ENCODE results near the gene ZNF358. TPM values are rescaled to one million over a fixed set of nuclear protein-coding genes. Genes with fewer than 3 reads are reported as not detected.
"Not testable (repeated sequence)": the region's sequence is repeated elsewhere in the genome, so short reads cannot be mapped to it uniquely, and the experiment has no call there.

ZNF358 gene
- total RNA-seq, 2 donors from 2014 or later, result 40.2 to 93.6 TPM

GRCh38 chr19:7535998-7536695 lies 20.2 kb downstream of the ZNF358 start:
- Histone ChIP-seq H3K27ac (peak overlapping the region; percentile 84 to 93 (median 88)), H3K4me3 (peak overlapping the region; percentile 55 to 78), H3K9me3 (no peaks in the 10 kb centered on the region), H3K27me3 (no peaks in the 10 kb centered on the region), H3K4me1 (peaks cover 19% of the 10 kb centered on the region), H3K36me3 (replicated peaks in 1 of 2; ENCODE audit: insufficient read depth in 1 of 2, low read depth in 2 of 2) (peaks cover 0 to 10% of the 10 kb centered on the region in 2 donors)
- DNase-seq, result no peak
- TF ChIP-seq, protein P1, sequence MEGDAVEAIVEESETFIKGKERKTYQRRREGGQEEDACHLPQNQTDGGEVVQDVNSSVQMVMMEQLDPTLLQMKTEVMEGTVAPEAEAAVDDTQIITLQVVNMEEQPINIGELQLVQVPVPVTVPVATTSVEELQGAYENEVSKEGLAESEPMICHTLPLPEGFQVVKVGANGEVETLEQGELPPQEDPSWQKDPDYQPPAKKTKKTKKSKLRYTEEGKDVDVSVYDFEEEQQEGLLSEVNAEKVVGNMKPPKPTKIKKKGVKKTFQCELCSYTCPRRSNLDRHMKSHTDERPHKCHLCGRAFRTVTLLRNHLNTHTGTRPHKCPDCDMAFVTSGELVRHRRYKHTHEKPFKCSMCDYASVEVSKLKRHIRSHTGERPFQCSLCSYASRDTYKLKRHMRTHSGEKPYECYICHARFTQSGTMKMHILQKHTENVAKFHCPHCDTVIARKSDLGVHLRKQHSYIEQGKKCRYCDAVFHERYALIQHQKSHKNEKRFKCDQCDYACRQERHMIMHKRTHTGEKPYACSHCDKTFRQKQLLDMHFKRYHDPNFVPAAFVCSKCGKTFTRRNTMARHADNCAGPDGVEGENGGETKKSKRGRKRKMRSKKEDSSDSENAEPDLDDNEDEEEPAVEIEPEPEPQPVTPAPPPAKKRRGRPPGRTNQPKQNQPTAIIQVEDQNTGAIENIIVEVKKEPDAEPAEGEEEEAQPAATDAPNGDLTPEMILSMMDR (IDR thresholded peaks at IDR 0.05), result no peak
- no peak for TF ChIP-seq POLR2A (IDR thresholded peaks at IDR 0.05)
- WGBS, 2 donors, result 18 to 48% methylated on average over 13 to 30 of the region's 30 CpGs
- ATAC-seq, result no peak
- intact Hi-C loops (cut with DNase I), result no loop called here

DNA sequence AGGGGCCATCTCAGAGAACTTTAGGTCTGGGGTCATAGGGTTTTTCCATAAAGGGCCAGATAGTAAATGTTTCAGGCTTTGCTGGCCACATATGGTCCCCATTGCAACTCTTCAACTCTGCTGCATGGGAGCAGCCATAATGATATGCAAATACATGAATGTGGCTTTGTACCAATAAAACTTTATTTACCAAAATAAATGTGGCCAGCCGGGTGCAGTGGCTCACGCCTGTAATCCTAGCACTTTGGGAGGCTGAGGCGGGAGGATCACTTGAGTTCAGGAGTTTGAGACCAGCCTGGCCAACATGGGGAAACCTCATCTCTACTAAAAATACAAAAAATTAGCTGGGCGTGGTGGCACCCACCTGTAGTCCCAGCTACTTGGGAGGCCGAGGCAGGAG lies 23.1 kb downstream of the ZNF358 start:
- ATAC-seq; H3K9me3 ChIP-seq; H3K4me3 ChIP-seq; intact Hi-C loops (cut with DNase I); H3K27ac ChIP-seq; DNase-seq; H3K27me3 ChIP-seq: not testable (repeated sequence)
- H3K36me3 ChIP-seq (replicated peaks in 1 of 2; ENCODE audit: insufficient read depth in 1 of 2, low read depth in 2 of 2), result peaks cover 7 to 12% of the 10 kb centered on the region in 2 donors
- H3K4me1 ChIP-seq, result peaks cover 11% of the 10 kb centered on the region
- 96 to 98% methylated on average over 5 of the region's 5 CpGs for WGBS, 2 donors

DNA sequence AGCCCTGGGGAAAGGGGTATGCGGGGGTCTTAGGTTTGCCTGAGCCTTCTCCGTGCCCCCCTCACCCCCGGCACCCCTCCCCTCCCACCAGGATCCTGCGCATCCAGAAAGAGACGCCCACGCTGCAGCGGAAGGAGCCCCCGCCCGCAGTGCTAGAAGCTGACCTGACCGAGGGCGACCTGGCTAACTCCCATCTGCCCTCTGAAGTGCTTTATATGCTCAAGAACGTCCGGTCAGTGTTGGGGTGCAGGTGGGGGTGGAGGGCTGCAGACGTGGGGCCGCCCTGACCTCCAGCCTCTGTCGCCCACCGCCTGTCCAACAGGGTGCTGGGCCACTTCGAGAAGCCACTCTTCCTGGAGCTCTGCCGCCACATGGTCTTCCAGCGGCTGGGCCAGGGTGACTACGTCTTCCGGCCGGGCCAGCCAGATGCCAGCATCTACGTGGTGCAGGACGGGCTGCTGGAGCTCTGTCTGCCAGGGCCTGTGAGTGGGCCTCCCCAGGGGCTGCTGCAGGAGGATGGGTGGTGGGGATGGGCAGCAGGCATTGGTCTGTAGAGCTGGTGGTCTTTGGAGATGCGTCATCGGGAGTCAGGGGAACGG lies 24.0 kb downstream of the ZNF358 start:
- Histone ChIP-seq H3K4me1 (peaks cover 8% of the 10 kb centered on the region), H3K36me3 (replicated peaks in 1 of 2; ENCODE audit: insufficient read depth in 1 of 2, low read depth in 2 of 2) (peaks cover 7 to 12% of the 10 kb centered on the region in 2 donors), H3K27ac (no peak overlapping the region), H3K9me3 (no peaks in the 10 kb centered on the region), H3K4me3 (no peak overlapping the region), H3K27me3 (no peaks in the 10 kb centered on the region)
- ATAC-seq (no peak), DNase-seq (no peak)
- no peak for TF ChIP-seq POLR2A (IDR thresholded peaks at IDR 0.05)
- TF ChIP-seq, protein P1 (IDR thresholded peaks at IDR 0.05), result no peak
- 91 to 93% methylated on average over 10 to 27 of the region's 28 CpGs for WGBS, 2 donors
- intact Hi-C loops (cut with DNase I), result no loop called here

DNA sequence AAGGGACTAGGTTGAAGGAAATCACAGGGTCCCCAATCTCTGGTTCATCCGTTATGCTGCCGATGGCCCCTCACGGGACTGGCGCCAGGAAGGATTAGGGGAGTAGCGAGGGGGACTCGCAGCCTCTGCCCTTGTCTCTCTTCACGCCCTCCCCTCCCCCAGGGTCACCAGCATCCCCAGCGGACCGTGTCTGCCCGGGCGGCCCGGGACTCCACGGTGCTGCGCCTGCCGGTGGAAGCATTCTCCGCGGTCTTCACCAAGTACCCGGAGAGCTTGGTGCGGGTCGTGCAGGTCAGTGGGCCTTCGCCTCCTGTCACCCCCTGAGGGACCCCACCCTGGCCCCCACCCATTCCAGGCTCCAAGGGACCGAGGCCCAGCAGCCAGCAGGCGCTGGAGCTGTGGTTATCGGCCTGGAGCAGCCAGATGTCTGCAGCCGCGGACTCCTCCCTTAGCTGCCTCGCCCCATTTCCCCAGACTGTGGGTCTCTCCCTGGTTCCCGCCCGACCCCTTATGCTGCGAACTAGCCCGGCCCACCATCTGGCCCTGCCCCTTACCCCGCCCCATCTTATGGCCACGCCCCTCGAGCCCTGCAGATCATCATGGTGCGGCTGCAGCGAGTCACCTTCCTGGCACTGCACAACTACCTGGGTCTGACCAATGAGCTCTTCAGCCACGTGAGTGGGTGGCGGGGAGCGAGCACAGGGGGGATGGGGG lies 25.0 kb downstream of the ZNF358 start:
- intact Hi-C loops (cut with DNase I), result no loop called here
- Histone ChIP-seq H3K9me3 (no peaks in the 10 kb centered on the region), H3K36me3 (replicated peaks in 1 of 2; ENCODE audit: insufficient read depth in 1 of 2, low read depth in 2 of 2) (peaks cover 7 to 12% of the 10 kb centered on the region in 2 donors), H3K4me3 (no peak overlapping the region), H3K27ac (no peak overlapping the region), H3K27me3 (no peaks in the 10 kb centered on the region), H3K4me1 (peaks cover 7% of the 10 kb centered on the region)
- DNase-seq, result no peak
- 81 to 92% methylated on average over 7 to 38 of the region's 39 CpGs for WGBS, 2 donors
- ATAC-seq, result no peak
- no peak for TF ChIP-seq POLR2A (IDR thresholded peaks at IDR 0.05)
- TF ChIP-seq, protein P1 (IDR thresholded peaks at IDR 0.05), result no peak

GRCh38 chr19:7541475-7541824 lies 25.5 kb downstream of the ZNF358 start:
- intact Hi-C loops (cut with DNase I), result no loop called here
- H3K27ac ChIP-seq, result no peak overlapping the region

More at GRCh38 chr19:7541475-7541824, 25.5 kb downstream of the ZNF358 start:
- TF ChIP-seq, protein P1 (IDR thresholded peaks at IDR 0.05), result no peak
- no peak for TF ChIP-seq POLR2A (IDR thresholded peaks at IDR 0.05)
- Histone ChIP-seq H3K9me3 (no peaks in the 10 kb centered on the region), H3K27me3 (no peaks in the 10 kb centered on the region), H3K36me3 (replicated peaks in 1 of 2; ENCODE audit: insufficient read depth in 1 of 2, low read depth in 2 of 2) (peaks cover 7 to 12% of the 10 kb centered on the region in 2 donors), H3K4me3 (no peak overlapping the region), H3K4me1 (peaks cover 2% of the 10 kb centered on the region)
- ATAC-seq, result no peak
- no peak for DNase-seq
- WGBS, 2 donors, result 90 to 100% methylated on average over 2 to 10 of the region's 15 CpGs

Data from body of pancreas (tissue), 4 donors.